Type B pancreatic cell (in vitro differentiated cells): ENCODE measurements around the gene RABEP1. TPM values are rescaled to one million over a fixed set of nuclear protein-coding genes. Genes with fewer than 3 reads are reported as not detected.

ENCODE experiments used
- DNase-seq: peaks from one replicate; pipeline ENCODE4 v3.0.0; 2021; ENCODE audit warnings: mixed read lengths; ENCODE audit not compliant: unreplicated experiment; ENCODE audit errors: extremely low spot score
- H3K27ac Mint-ChIP-seq: 2 replicates; pipeline ENCODE4 v1.8.0; 2021; ENCODE audit warnings: mild to moderate bottlenecking, mixed read lengths
- H3K27me3 Mint-ChIP-seq: 2 replicates; pipeline ENCODE4 v1.8.0; 2021; ENCODE audit warnings: mixed read lengths
- H3K36me3 Mint-ChIP-seq: 2 replicates; pipeline ENCODE4 v1.8.0; 2021; ENCODE audit warnings: mixed read lengths
- H3K4me1 Mint-ChIP-seq: one replicate; pipeline ENCODE4 v1.8.0; 2021; ENCODE audit warnings: mixed read lengths; ENCODE audit not compliant: unreplicated experiment
- H3K4me3 Mint-ChIP-seq: 2 replicates; pipeline ENCODE4 v1.8.0; 2021; ENCODE audit warnings: mild to moderate bottlenecking, mixed read lengths
- H3K9me3 Mint-ChIP-seq: 2 replicates; pipeline ENCODE4 v1.8.0; 2021; ENCODE audit warnings: mixed read lengths
- total RNA-seq: library from RNA; stranded (reverse); gene quantifications from 2 replicates; pipeline ENCODE4 v1.2.1, GENCODE V29; 2021; ENCODE audit warnings: low replicate concordance
- TF ChIP-seq, protein P1 (sequence below): fragments of 200-600 bp; sonication (generic); conservative IDR thresholded peaks from 2 replicates; pipeline ENCODE4 v1.5.0; 2021; ENCODE audit warnings: antibody characterized with exemption, mild to moderate bottlenecking

The RABEP1 gene
- total RNA-seq, 1 donor from 2014 or later: 43.7 TPM

DNA sequence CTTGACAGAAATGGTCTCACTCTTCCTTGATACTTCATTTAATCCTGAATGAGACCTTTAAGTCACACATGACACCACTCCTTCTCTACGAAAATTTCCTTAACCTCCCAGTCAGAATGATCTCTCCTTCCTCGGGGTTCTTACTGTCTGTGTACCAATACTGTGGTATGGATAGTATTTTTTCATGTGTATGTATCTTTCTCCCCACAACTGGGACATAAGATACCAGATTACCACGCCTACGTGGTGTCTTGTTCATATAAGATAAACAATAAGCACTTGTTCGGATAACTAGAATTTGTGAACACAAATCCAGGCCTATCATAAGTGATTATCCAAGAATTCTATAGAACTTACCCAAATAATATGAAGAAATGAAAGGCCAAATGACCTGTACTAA, 126.1 kb downstream of the RABEP1 start:
- Mint-ChIP-seq H3K27ac (no peak overlapping the region), H3K27me3 (no peaks in the 10 kb centered on the region), H3K4me3 (no peak overlapping the region), H3K4me1 (no peaks in the 10 kb centered on the region), H3K9me3 (no peaks in the 10 kb centered on the region), H3K36me3 (peaks cover 37% of the 10 kb centered on the region)
- DNase-seq: no peak
- TF ChIP-seq, protein P1, sequence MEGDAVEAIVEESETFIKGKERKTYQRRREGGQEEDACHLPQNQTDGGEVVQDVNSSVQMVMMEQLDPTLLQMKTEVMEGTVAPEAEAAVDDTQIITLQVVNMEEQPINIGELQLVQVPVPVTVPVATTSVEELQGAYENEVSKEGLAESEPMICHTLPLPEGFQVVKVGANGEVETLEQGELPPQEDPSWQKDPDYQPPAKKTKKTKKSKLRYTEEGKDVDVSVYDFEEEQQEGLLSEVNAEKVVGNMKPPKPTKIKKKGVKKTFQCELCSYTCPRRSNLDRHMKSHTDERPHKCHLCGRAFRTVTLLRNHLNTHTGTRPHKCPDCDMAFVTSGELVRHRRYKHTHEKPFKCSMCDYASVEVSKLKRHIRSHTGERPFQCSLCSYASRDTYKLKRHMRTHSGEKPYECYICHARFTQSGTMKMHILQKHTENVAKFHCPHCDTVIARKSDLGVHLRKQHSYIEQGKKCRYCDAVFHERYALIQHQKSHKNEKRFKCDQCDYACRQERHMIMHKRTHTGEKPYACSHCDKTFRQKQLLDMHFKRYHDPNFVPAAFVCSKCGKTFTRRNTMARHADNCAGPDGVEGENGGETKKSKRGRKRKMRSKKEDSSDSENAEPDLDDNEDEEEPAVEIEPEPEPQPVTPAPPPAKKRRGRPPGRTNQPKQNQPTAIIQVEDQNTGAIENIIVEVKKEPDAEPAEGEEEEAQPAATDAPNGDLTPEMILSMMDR: no peak

DNA sequence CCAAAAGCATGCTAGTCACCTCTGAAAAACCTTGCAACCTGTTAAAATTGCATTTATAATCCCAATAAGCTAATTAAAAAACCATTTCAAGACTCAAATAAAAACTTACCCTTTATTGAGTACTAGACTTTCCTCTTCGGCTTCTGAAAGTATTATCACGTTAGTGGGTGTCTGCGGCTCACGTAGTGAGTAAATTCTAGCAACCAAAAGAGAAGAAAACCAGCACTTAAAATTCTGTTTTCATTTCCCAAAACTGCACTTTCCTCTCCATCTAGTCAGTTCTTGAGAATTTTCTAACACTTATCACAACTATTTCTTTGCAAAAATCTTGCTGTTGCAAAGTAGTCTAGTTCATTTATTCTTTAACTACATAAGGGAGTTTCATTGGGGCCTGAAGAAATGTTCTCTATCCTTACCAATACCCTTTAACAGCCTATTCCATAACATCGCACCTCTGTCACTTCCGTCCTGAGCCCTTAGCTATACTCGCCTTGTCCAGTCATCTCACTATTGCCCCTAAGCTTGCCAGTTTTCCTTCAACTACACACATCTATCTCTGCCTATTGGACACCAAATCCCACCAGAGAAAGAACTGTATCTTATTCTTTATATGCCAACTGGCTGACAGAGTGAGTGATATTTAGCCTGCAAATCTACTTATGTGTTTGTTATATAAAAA, 128.6 kb downstream of the RABEP1 start:
- Mint-ChIP-seq H3K27me3 (no peaks in the 10 kb centered on the region), H3K9me3 (no peaks in the 10 kb centered on the region), H3K36me3 (peaks cover 32% of the 10 kb centered on the region), H3K4me1 (no peaks in the 10 kb centered on the region), H3K27ac (no peak overlapping the region), H3K4me3 (no peak overlapping the region)
- DNase-seq: no peak
- TF ChIP-seq, protein P1: no peak

DNA sequence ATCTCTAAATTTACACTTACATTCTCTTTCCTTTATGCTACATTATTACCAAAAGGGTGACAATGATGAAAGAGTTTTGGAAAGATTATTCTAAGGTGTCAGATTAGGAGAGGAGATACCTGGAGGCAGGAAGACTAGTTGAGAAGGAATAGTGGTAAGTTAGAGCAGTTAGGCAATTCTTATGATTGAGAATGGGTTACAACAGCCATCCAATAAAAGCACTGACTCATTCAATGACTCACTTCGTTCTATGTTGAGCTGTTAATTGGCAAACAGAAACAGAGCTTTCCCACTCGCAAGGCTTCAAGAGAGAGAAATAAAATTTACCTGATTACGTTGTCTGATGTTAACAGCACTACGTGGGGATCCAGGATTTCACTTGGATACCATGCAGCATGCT, 131.6 kb downstream of the RABEP1 start:
- H3K36me3 Mint-ChIP-seq: peaks cover 36% of the 10 kb centered on the region
- H3K27ac Mint-ChIP-seq: no peak overlapping the region
- no peak overlapping the region for H3K4me3 Mint-ChIP-seq
- peaks cover 3% of the 10 kb centered on the region for H3K4me1 Mint-ChIP-seq
- TF ChIP-seq, protein P1: no peak
- no peaks in the 10 kb centered on the region for H3K27me3 Mint-ChIP-seq
- no peak for DNase-seq
- H3K9me3 Mint-ChIP-seq: no peaks in the 10 kb centered on the region

DNA sequence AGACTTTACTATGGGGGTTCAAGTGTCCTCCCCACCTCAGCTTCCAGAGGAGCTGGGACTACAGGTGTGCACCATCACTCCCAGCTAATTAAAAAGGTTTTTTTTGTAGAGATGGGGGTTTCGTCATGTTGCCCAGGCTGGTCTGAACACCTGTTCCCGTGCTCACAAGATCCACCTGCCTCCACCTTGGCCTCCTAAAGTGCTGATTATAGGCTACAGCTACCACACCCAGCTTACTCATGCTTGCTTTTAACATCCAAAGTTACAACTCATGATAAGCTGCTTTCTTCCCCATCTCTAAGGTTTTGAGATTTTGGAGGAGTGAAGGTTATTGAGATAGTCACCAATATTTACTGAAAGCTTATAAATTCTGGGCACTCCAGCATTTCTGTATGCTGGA, 134.8 kb downstream of the RABEP1 start:
- H3K4me1 Mint-ChIP-seq: peaks cover 16% of the 10 kb centered on the region
- no peaks in the 10 kb centered on the region for H3K9me3 Mint-ChIP-seq
- no peak for DNase-seq
- TF ChIP-seq, protein P1: no peak
- H3K27me3 Mint-ChIP-seq: no peaks in the 10 kb centered on the region
- peaks cover 25% of the 10 kb centered on the region for H3K36me3 Mint-ChIP-seq
- peak overlapping the region; percentile 68 for H3K4me3 Mint-ChIP-seq
- H3K27ac Mint-ChIP-seq: peak overlapping the region; percentile 77

DNA sequence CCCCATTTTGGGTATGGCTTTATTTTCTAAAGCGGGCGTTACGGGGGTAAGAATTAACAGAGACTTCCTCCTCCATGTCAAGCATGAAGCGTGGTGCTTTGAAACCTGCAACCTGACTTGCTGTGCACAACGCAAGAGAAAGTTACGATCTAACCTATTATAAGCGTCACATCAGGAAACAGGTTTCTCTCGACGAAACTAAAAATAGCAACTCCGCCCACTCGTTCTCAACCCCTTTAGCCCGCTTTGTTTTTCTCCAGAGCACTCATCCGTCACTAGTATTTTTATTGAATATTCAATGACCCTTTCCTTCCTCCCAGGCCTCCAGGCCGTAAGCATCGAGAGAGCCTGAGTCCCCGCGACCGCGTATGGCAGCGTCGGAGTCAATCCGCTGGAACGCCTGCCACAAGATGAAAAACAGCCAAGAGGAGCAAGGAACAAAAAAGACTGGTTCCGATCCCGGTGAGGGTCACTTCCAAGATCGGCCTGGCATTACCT, 136.8 kb downstream of the RABEP1 start:
- no peak for DNase-seq
- H3K4me1 Mint-ChIP-seq: peaks cover 16% of the 10 kb centered on the region
- no peaks in the 10 kb centered on the region for H3K9me3 Mint-ChIP-seq
- peak overlapping the region; percentile 99 for H3K27ac Mint-ChIP-seq
- peak overlapping the region; percentile 97 for H3K4me3 Mint-ChIP-seq
- TF ChIP-seq, protein P1: no peak
- no peaks in the 10 kb centered on the region for H3K27me3 Mint-ChIP-seq
- H3K36me3 Mint-ChIP-seq: peaks cover 17% of the 10 kb centered on the region
